ENCODE data around the gene KANSL1L.

DNA sequence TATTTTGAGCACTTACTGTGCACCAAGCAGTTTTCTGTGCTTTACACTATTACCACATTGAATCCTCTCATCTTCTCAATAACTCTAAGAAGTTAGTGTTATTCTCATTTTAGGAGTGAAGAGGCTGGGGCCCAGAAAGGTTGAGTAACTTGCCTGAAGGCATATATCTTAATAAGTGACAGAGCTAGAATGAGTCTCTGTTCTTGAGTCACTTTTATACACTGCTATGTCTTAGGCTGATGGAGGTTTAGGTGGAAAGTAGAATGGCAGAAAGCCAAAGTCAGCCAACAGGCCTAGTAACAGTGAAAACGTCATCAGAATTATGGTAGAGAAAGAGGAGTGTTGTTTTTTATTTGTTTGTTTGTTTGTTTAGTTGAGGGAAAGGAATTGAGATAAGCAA is 196.6 kb downstream of the KANSL1L start:
- TF ChIP-seq, protein P1, sequence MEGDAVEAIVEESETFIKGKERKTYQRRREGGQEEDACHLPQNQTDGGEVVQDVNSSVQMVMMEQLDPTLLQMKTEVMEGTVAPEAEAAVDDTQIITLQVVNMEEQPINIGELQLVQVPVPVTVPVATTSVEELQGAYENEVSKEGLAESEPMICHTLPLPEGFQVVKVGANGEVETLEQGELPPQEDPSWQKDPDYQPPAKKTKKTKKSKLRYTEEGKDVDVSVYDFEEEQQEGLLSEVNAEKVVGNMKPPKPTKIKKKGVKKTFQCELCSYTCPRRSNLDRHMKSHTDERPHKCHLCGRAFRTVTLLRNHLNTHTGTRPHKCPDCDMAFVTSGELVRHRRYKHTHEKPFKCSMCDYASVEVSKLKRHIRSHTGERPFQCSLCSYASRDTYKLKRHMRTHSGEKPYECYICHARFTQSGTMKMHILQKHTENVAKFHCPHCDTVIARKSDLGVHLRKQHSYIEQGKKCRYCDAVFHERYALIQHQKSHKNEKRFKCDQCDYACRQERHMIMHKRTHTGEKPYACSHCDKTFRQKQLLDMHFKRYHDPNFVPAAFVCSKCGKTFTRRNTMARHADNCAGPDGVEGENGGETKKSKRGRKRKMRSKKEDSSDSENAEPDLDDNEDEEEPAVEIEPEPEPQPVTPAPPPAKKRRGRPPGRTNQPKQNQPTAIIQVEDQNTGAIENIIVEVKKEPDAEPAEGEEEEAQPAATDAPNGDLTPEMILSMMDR (IDR thresholded peaks at IDR 0.05): no peak
- TF ChIP-seq POLR2A (IDR thresholded peaks at IDR 0.05): no peak
